NCI-H2196 treated with DMSO at 0.1 percent for 48 hours (cell line): Measurements from ENCODE around the gene ADAMTS3.

Source experiments
- DNase-seq: peaks from one replicate; lab custom pipeline; 2025; ENCODE audit not compliant: unreplicated experiment; lab: John Stamatoyannopoulos, UW

The ADAMTS3 gene

DNA sequence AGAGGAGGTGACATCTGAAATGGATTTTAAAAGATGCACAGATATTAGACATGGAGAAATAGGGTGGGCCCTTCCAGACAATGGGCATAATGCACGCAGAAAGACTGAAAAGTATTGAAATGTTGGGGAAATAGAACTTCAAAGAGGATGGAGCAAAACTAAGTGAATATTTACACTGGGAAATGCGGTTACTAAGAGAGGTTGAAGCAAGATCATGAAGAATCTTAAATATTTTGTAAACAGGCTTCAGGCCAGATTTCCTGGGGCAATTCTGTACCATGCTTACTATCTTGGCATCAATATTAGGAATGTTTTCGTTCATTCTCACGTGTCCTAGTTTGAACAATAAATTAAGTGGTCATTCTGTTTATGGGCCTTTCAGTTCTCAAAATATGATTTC is 216.3 kb downstream of the ADAMTS3 start:
- DNase-seq: no peak

DNA sequence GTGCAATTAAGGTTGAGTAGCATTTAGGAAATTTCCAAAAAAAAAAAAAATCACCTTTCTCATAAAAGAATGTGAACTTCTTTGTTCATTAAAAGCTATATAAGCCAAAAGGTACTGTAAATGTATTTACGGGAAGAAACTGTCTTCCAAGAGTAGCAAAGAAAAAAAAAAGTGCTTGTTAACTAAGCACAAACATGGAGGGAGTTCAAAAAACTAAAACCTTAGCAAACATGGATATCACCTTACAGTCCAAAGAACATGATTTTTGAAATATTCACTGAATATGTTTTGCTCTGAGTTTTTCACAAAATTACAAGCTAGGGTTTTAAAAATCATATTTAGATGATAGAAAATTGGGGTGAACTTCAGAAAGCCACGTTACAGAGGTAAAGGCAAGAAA is 217.5 kb downstream of the ADAMTS3 start:
- DNase-seq: no peak

DNA sequence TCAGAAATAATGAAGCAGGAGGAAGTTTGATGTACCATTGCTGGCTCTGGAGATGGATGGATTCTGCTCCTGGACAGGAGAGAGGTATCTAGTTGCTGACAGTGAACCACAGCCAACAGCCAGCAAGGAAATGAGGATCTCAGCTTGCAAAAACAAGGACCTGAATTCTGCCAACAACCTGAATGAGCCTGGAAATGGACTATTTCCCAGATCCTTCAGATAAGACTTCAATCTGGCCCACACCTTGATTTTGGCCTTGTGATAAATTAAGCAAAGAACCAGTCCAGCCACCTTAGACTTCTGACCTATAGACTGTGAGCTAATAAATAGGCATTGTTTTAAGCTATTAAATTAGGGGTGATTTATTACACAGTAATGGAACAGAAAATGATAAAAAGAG is 220.3 kb downstream of the ADAMTS3 start:
- no peak for DNase-seq

DNA sequence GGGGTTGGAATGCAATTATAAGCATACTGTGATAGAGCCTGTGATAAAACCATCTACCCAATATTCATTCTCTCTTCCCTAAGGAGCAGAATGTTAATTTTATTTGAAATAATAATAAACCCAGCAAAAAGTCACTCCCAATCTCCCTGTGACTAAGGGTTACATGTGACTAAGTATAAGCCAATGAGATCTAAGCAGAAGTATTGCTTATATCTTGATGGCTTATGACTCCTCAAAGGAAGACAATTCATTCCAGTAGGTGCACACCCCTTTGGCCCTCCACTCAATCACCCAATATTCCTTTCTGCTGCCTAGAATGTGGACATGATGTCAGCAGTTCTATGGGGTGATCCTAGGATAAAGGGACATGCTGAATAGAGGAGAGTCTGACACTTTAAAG is 224.6 kb downstream of the ADAMTS3 start:
- DNase-seq: no peak

DNA sequence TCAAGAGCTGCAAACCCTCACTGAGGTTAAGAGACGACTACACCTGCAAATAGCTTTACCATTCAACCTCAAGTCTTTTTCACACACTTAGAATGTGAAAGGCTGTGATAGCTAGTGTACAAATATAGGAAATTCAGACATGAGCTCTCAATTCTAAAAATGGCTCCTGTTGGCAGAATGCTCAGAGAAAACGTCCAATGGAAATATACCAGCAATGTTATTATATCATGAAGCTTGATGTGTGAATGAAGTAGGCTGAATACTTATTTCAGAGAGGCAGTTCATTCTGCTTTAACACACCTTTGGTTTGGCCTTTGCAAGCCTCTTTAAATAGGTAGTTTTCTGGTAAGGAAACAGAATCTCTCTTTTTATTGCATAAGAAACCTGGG is 227.6 kb downstream of the ADAMTS3 start:
- no peak for DNase-seq

DNA sequence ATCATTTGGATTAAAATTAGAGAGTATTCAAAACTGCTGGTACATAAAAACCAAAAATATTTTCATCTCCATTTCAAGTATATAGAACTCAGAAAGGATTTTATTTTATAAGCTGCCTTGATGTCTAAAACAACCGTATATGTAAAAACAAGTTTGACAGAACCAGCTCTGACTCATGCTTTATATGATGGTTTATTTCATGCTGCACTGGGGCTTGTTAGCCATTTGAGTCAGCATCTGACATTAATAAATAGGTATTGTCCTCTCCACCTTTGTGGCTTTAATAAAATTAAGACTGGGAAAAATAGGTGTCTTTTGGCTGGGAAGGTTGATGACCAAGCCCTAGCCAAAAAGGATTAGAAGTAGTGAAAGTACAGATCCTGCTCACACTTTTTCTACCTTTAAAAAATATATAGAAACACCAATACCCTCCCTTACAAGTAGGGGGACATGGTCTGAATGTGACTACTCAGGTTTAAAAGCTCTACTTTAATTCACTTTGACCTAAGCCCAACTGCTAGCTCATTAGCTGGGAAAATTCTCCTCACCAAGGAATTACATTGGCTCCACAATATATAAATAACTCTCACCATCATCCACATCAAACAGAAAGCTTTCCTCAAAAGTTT is 228.1 kb downstream of the ADAMTS3 start:
- no peak for DNase-seq

DNA sequence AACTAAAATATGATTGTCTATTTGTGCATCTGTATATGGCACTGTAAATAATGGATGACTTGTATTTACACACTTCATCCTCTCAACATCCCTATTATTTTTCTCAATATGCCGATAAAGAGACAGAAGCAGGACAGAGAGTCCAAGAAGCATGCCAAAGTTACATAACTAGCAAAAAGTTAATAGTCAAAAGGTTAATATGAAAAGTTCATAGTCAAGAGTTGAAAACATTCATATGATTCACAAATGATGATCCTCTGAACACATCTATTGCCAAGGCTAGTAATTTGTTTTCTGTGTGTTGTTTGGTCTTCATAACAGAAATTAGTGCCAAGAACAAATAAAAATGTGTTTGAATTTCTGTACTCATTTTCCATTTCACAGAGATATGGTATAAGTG is 231.0 kb downstream of the ADAMTS3 start:
- no peak for DNase-seq

DNA sequence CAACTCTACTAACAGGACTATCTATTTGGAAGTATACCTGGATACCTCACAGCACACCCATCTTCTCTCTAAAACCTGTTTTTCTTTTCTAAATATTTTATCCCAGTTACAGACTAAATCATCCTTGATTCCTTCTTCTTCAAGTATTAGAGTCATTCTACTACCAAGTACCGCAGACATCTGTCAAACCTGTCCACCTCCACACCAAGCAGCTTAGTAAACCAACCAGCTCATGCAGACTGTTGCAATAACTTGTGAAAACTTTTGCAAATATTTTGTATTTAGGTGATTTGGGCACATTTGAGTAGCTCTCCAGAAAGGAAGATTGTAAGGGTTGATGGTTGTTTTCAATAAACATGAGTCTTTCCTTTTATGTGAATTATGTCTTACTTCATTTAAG is 238.6 kb downstream of the ADAMTS3 start:
- DNase-seq: no peak

DNA sequence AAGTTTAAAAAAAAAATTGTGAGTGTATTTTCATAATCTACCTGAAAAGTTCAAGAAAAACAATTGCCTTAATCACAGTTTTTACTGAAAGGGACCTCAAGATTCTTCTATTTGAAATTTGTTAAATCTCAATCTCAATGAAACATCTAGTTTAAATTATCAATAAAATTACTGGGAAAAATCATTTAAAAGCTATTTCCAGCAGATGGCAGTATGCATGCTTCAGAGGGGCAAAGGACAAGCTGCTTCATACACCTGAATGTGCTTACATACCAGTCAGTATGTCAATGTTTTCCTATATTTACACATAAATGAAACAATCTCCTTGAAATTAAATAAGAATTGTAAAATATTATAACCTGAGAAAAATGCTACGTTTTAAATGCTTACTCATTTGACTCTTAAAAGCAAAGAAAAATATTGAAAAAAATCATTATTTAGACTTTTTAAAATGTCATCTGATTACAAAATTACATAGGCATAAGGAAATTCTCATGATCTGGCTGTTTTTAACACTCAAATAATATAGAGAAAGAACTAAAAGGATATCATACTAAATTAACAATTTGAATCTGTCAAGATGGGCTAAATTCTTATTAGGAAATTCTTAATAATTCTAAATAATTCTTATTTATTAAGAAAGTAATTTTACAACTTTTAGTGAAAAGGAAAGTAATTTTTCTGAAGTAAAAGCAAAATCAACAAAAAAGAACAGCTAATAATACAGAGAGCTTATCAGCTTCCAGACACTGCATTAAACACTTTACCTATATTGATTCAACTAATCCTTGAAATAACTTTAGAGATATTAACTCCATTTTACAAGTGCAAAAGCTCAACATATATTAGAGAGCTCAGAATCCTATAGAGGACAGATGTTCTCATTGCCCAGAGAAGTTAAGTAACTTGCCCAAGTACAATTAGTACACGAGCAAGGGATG is 242.1 kb downstream of the ADAMTS3 start:
- peak; percentile 5 for DNase-seq

DNA sequence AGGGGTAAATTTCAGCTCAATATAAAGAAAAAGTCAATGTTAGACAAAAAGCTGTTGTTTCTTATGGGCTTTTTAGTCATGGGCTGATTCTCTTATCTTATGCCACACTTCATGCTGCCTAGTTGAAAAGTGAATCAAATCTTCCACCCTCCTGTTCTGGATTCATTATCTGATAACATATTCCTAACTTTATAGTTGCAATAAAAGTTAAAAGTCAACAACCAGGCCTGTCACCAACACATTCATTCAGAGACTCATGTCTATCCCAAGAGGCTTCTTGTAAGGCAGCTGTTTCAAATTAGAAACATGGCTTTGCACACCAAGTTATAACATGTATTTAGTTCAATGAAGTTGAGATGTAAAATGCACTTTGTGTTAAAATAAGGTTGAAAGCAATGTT is 243.8 kb downstream of the ADAMTS3 start:
- DNase-seq: no peak

DNA sequence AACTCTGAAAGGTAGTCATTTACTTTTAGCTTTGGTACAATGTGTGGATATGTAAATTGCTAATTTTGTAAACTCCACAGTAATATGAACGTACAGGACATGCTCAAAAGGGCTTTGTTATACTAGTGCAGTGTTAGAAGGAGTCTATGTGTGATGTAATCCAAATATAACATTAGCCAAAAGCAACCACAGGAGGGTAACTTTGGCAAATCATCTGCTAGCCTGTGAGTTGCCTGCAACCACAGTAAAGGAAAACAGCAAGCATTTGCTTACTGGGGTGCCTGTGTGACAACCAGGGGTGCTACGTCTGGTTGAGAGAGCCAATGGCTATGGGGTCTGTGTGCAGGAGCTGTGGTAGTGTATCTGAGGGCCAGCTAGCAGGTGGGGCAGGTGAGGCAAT is 245.8 kb downstream of the ADAMTS3 start:
- DNase-seq: no peak

DNA sequence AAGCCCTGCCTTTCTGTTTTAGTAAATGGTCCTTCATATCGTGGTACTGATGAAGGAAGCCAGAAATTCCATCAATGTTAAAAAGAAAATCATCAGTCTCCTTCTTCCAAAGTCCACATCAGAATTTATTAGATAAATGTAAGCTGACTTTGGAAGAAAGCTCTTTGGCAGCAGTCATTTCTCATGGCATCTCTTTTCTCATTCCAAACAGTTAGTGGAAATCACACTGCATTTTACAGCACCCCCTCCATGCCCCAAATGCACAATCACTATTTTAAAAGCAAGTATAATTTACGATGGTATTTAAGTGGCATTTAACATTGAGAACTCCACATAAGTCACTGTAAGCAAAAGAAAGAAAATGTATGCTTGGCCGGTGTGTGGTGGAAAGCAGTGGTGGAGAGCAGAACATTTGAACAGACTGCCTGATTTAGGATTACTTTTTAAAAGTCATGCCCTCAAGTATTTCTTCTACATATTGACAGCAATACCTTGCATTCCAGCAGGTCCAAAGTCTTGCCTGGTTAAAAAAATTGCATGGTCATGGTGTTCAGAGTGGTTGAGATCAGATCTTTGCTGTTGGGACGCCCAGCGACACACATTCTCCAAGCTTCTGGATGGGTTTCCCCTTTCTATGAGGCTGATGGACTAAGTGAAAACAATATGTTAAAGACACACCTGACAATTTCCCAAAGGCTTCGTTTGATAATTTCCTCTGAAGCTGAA is 248.6 kb downstream of the ADAMTS3 start:
- no peak for DNase-seq

DNA sequence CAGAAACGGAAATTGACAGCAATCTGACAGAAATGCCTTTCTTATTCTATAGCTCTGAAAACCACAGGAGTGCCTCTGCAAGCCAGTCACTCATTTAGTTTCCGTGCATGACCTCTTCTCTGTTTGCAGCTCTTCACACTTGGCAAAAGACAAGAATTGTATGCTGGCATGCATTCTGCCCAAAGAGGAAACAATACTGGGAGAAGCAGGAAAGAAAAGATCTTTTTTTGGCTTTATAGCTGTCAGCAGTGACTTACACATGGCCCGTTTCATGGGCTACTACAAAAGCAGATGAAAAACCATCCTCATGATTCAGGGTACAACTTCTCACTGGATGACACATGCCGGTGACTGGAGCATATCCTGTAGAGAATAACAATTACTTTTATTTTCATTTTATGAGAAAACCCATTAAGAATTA is 249.4 kb downstream of the ADAMTS3 start:
- DNase-seq: no peak

DNA sequence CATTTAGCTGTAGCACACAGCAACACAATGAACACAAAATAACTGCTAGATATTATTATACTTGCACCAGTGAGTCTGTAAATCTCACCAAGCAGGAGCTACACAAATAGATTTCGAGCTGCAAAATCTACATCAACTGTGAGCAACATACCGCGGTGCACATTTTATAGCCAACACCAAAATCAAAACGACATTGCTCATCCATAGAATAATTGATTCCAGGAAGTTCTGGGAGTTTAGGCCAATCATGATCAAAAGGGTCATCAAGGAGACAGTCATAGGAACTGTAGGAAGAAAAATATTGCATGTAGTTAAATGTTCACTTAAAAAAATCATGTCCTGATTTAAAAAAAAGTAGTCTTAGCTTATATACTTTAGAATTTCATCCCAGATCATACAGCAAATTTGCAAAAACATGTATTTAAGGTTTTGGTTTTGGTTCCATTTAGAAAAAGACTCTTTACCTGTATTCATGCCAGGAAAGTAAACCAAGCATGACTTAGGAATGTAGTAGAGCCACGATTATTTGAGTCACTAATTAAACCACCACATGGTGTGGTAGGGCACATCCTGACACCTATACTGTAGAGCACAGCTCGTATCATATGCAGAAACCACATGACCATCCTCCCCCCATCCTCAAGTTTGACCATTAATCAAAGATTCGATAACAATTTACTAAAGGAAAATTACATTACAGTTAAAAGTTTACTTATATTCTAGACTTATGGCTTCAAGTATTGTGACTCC is 250.4 kb downstream of the ADAMTS3 start:
- no peak for DNase-seq

DNA sequence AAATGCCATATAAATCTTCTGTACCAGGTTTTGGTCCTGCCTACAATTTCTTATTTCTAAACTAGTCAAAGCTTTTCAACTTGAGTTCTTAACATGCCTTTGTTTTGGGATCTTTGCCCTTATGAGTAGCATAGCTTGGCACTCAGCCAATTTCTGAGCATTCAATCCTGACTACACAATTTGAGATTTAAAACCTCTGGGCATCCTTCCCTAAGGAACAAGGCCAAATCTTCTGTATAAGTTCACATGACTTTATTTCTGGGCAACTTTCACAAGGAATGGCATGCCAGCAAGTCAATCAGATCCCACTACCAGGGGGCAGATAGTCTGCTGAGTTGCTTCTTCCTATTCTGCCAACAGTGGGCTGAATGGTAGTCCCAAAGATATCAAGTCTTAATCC is 254.2 kb downstream of the ADAMTS3 start:
- DNase-seq: no peak

DNA sequence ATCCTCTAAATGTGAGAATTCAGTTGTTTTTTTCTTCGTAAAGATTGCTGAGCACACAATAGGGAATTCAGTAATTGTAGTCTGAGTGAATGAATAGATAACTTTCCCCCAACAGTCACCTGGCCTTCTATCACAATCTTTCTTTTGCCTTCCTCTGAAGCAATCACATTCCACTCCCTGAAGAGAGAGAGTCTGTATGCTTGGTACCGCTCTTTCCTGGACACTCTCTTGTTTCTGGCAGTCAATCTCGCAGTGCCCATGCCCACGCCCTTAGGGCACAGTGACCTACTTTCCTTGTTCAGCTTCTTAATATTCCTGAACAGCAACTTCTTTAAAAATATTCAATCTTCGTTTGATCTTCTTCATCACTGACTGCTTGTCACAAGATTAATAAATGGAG is 255.9 kb downstream of the ADAMTS3 start:
- no peak for DNase-seq

DNA sequence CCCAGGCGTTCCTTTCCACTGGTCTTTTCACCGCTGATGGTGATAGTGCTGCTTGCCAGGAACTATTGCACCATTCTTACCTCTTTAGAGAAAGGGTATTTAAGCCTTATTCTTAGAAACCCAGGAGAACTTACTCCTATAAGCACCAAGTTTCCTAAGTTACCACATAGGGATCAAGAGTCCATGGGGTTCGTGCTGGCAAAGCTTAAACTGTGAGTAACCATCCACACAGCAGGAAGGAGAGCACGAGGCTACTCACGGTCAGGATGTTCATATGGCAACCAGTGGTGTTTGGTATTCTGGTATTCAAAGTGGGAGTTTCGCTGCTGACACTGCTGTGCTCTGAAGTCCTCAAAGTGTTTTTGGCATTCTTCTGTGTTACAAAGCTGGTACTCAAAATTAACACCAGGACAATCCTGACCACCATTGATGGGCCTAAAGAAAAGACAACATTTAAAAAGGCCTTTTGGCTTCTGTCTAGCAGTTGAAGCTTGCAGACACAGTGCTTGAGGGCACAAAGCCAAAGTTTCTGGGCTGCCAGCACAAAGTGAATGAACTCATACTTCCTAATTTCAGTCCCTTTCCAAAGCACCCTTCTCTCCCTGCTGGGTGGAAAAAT is 256.9 kb downstream of the ADAMTS3 start:
- no peak for DNase-seq

DNA sequence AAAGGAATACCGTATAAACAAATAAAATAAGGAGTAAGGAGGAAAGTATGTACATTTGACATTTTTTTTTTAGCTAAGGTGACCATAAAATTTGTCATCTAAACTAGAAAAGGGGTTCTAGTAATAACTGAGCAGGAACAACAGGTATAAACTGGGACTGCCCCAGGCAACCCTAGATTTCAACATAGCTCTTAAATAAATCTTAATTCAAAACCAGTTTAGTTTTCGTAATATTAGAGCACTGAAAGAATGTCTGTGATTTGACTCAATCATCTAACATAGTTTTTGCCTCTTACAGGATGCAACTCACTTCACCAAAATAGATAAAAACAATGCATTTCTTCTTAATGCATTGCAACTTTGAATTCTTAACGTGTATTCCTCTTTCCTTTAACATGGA is 257.7 kb downstream of the ADAMTS3 start:
- no peak for DNase-seq

DNA sequence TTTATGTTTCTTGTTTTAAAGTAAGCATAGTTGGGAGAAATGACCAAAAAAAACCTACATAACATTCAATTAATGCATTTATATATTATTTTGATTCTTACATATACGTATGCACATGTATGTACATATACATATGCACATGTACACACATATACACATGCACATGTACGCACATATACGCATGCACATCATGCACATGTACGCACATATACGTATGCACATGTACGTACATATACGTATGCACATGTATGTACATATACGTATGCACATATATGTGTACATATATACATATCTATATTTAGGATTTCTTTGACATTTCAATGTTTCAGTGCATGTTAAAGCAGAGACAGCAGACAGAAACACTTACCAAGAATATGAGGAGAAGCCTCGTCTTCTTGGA is 263.4 kb downstream of the ADAMTS3 start:
- DNase-seq: no peak

DNA sequence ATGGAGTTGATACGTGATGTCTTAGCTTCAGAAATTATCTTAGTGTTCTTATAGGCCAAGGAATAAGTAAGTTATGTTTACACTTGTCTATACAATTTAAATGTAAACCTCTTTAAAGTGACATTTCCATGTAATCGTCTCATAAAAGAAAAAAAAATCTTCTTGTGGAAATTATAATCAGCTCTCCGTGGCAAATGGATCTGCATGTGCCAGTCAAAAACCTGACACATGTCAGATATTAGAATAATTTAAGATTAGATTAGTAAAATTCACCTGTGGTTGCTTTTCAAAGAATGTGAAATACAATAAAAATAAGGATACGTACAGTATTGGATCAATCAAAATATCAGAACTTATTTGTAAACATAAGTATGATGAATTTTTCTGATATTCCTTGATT is 263.9 kb downstream of the ADAMTS3 start:
- no peak for DNase-seq
